GM12875 (cell line): ENCODE data around the gene NCS1.

Source experiments
- H3K4me3 ChIP-seq: one replicate; pipeline ENCODE4 v1.5.1; 2011; ENCODE audit warnings: low read depth, low read length, control low read depth
- TF ChIP-seq, protein P1 (sequence below): IDR thresholded peaks from 2 replicates; pipeline ENCODE4 v1.5.1; 2011; ENCODE audit warnings: low read depth, mild to moderate bottlenecking, control low read depth, inconsistent platforms, low read length, moderate library complexity, borderline replicate concordance; ENCODE audit not compliant: insufficient read depth

NCS1 gene

DNA sequence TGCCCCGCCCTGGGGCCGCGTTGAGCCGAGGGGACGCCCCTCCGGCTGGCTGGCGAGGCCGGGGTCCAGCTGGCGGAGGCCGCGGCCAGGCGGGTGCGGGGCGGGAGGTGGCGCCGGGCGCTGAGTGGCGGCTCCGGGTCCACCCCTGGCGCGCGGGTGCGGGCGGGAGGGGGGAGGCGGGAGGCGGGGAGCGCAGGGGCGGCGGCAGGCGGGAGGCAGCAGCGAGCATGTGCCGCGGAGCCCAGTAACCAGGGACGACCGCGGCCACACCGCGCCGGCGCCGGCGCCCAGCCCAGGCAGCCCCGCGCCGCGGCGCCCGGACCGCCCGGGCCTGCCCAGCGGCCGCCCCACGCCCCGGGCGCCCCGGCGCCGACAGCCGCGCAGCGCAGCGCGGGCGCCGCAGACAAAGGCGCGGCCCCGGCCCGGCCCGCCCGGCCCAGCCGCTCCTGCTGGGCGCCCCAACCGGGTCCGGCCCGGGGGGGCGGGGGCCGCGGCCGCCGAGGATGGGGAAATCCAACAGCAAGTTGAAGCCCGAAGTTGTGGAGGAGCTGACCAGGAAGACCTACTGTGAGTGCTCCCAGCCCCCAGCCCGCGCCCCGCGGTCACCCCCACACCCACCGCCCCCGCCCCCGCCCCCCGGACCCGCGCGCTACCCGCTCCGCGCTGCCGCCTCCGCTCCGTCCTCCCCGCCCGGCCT lies at the start of gene NCS1:
Gene NCS1, plus strand, starts transcription at position 244 of the 697 bp plus-strand sequence. Its CDS starts 260 bp downstream, at position 504.
- TF ChIP-seq, protein P1, sequence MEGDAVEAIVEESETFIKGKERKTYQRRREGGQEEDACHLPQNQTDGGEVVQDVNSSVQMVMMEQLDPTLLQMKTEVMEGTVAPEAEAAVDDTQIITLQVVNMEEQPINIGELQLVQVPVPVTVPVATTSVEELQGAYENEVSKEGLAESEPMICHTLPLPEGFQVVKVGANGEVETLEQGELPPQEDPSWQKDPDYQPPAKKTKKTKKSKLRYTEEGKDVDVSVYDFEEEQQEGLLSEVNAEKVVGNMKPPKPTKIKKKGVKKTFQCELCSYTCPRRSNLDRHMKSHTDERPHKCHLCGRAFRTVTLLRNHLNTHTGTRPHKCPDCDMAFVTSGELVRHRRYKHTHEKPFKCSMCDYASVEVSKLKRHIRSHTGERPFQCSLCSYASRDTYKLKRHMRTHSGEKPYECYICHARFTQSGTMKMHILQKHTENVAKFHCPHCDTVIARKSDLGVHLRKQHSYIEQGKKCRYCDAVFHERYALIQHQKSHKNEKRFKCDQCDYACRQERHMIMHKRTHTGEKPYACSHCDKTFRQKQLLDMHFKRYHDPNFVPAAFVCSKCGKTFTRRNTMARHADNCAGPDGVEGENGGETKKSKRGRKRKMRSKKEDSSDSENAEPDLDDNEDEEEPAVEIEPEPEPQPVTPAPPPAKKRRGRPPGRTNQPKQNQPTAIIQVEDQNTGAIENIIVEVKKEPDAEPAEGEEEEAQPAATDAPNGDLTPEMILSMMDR, result no peak
- no peak within 1 kb of the TSS for H3K4me3 ChIP-seq

DNA sequence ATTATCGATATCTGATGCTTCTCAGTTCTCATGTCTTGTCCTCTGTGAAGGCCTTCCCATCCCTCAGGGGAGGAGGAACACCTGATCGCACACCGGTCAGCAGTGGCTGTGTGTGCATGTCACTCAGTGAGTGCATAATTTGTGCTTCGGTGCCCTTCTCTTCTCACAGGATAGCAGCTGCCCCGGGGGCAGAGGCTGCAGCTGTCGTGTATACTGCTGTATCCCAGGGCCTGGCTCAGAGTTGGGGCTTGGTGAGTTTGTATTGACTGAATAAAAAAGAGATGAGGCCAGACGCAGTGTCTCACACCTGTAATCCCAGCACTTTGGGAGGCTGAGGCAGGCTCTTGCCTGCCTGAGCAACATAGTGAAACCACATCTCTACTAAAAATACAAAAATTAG lies 49.7 kb upstream of the NCS1 start:
- no peak overlapping the region for H3K4me3 ChIP-seq
- TF ChIP-seq, protein P1, result no peak

DNA sequence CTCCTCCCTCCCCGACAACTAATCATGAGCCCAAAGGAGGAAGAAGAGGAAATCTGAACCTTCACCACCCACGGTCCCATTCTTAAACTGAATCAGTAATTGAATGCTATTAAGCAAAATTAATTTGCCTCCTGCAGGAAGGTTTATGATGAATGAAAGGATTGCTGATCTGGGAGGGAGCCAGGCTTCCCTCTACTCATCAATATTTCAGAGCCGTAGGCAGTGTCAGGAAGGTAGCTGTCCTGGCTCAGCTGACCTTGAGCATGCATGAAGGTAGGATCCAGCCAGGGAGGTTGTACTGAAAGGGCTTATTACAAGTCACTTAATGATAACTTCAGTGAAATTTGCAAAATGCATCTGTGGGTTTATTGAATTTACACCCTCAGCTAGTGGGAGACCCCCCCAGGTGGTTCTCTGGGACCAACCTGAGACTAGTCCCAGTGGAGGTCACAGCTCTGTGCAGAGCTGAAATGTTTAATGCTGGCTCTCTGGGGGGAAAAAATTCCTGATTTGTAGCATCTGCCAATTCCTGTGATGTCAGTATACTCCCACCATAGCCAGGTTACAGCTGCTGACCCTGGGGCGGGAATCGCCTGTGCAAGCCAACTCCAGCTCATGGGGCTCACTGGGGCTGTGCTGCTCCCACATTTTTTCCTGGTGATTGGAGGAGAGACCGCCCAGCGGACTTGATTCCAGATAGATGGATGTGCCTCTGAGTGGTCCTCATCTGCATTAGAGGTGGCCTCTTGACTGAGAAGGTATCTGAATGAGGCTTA lies 47.9 kb upstream of the NCS1 start:
- no peak overlapping the region for H3K4me3 ChIP-seq
- TF ChIP-seq, protein P1, result no peak

DNA sequence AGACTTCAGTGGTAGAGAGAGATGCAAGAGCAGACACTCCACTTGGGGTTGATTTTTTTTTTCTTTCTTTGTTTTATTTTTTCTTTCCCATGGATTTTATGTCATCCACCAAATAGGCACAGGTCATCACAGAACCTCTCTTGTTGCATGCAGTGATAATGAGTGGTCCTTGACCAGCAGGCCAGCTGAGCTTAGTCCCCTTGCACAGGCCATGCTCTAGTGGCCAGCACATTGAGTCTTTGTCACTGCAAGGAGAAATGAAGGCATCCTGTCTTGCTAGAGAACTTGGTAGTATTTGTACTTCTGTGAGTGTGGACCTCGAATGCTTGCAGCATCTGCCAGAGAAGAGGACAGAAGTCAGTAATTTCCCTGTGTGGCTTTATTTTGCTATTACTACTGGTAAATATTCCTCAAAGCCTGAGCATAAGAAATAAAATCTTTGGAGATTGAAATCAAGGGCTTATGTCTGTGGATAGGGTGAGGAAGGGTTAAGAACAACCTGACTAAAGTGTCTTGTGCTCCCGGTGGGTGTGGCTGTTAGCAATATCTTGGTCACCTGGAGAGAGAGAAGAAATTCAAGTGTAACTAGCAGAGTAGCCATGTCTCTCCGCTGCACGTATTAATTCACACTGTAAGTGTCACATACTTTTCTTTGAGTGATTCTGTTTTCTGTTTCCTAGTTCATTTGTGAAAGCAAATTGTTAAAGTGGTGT lies 45.3 kb upstream of the NCS1 start:
- TF ChIP-seq, protein P1, result no peak
- H3K4me3 ChIP-seq, result no peak overlapping the region

DNA sequence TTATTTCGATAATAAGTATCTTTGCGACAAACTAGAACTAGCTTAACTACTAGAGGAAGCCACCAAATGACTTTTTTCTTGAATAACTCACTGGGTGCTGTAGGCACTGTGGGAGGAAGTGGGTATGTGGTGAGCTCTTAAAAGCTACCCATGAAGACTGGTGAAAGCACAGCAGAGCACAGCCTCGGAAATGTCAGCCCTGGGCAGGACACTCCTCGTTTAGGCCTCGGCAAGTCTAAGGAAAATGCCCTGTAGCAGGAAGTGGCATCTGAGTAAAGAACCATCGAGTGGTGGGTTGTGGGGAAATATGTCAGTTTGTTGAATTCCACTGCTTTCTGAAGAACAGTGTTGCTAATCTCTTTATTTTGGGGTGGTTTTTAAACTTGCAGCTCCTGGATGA lies 44.0 kb upstream of the NCS1 start:
- H3K4me3 ChIP-seq, result no peak overlapping the region

DNA sequence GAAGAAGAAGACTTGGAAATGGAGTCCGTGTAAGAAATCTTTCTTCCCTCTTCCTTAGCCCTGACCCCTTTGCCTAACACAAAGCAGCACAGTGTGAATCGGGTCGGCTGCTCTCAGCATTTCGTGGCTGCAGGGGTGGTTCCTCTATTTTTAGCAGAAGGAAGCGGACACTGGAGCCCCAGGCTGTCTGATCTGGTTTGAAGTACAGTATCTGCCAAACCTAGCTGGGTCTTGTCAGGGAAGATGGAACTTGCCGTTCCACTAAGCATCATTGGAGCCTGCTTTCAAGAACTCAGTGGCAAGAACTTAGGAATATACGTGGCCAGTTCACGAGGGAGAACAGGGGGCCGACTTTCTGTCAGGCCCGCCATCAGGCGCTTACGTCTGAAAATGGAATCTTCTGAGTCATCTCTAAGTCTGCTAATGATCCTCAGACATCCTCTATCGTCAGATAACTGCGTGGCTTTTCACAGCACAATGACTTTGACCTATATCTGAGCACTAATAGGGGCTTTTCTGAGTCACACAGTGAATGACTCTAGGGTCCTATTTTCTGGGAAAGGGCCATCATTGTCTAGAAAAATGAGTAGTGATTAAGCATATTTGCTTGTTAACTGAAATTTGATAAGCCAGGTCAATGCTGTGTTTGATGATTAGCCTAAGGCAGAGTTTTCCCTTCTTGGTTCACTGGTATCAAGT lies 43.3 kb upstream of the NCS1 start:
- no peak overlapping the region for H3K4me3 ChIP-seq
- TF ChIP-seq, protein P1, result no peak

More for the DNA sequence above, 44.0 kb upstream of the NCS1 start:
- TF ChIP-seq, protein P1, result no peak
